ENCODE results near the gene CYSLTR1. TPM values are rescaled to one million over a fixed set of nuclear protein-coding genes. Genes with fewer than 3 reads are reported as not detected.

Gene CYSLTR1
- total RNA-seq, 1 donor: 1.3 TPM

DNA sequence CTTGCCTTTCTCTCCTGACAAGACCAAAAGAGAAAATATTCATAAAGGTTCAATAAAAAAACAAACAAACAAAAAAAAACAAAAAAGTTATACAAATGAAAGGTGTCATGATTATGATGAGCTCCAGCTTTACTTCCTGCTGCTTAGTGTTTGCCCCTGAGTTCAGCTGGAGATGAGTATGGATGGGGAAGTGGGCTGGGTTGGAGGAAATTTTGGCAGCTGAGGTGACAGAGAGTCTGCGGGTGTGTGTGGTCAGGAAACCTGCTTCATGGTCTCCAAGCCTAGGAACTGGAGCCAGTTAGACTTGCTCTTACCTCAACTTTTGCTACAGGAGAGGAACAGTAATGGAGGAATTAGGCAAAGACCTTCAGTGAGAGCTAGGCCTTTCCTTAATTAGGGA lies 4.3 kb upstream of the CYSLTR1 start:
- DNase-seq (ENCODE audit: low read depth): no peak
- TF ChIP-seq, protein P1, sequence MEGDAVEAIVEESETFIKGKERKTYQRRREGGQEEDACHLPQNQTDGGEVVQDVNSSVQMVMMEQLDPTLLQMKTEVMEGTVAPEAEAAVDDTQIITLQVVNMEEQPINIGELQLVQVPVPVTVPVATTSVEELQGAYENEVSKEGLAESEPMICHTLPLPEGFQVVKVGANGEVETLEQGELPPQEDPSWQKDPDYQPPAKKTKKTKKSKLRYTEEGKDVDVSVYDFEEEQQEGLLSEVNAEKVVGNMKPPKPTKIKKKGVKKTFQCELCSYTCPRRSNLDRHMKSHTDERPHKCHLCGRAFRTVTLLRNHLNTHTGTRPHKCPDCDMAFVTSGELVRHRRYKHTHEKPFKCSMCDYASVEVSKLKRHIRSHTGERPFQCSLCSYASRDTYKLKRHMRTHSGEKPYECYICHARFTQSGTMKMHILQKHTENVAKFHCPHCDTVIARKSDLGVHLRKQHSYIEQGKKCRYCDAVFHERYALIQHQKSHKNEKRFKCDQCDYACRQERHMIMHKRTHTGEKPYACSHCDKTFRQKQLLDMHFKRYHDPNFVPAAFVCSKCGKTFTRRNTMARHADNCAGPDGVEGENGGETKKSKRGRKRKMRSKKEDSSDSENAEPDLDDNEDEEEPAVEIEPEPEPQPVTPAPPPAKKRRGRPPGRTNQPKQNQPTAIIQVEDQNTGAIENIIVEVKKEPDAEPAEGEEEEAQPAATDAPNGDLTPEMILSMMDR (IDR thresholded peaks at IDR 0.05; ENCODE audit: insufficient read depth, low read length): no peak
- no peak overlapping the region for H3K4me3 ChIP-seq (ENCODE audit: low read depth, low read length)

DNA sequence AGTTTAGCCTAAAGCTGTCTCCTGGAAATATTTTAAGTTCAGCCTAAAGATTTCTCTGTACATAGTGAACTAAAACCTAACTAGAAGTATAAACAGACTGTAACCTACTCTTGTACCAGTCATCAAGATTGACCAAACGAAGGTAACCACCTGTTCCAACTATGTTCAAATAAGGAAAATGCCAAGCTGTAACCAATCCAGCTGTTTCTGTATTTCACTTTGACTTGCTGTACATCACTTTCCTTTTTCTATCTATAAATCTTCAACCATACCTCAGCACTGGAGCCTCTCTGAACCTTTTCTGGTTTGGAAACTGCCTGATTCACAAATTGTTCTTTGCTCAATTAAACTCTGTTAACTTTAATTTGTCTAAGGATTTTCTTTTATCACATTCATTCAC lies 3.1 kb upstream of the CYSLTR1 start:
- no peak overlapping the region for H3K4me3 ChIP-seq (ENCODE audit: low read depth, low read length)
- DNase-seq (ENCODE audit: low read depth): no peak
- TF ChIP-seq, protein P1 (IDR thresholded peaks at IDR 0.05; ENCODE audit: insufficient read depth, low read length): no peak

DNA sequence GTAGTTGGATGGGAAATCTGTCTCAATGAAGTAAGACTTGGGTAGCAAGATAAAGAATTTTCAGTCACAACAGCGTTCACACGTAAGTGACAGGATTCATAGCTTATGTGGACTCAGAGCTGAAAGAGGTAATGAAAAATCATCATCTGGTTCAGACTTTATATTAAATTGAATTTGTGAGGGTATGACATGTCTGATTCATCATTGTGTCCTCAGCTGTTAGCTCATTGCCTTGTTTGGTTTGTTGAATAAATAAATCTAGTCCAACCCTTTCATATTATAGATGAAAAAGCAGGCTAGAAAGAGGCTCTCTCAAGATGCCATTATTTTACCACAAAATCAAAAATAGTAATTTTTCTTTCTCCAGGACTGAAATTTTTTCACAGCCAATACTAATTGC lies 2.7 kb upstream of the CYSLTR1 start:
- DNase-seq (ENCODE audit: low read depth): no peak
- TF ChIP-seq, protein P1 (IDR thresholded peaks at IDR 0.05; ENCODE audit: insufficient read depth, low read length): no peak
- no peak overlapping the region for H3K4me3 ChIP-seq (ENCODE audit: low read depth, low read length)

DNA sequence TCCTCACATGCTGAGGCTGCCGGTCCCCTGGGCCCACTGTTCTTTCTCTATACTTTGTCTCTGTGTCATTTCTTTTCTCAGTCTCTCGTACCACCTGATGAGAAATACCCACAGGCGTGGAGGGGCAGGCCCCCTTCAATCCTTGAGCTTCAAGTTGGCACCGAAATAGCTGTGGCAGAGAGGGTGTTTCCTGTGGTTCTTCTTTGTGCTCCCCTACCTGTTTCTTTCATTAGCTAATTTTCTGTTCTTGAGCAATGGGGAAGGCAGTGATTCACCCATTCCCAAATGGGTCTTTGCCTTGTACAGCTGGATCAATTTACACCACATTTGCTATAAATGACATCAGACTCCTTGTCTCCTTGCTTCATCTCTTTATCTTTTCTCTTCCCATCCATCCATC lies 2.1 kb upstream of the CYSLTR1 start:
- TF ChIP-seq, protein P1 (IDR thresholded peaks at IDR 0.05; ENCODE audit: insufficient read depth, low read length): no peak
- H3K4me3 ChIP-seq (ENCODE audit: low read depth, low read length): no peak overlapping the region
- DNase-seq (ENCODE audit: low read depth): no peak

DNA sequence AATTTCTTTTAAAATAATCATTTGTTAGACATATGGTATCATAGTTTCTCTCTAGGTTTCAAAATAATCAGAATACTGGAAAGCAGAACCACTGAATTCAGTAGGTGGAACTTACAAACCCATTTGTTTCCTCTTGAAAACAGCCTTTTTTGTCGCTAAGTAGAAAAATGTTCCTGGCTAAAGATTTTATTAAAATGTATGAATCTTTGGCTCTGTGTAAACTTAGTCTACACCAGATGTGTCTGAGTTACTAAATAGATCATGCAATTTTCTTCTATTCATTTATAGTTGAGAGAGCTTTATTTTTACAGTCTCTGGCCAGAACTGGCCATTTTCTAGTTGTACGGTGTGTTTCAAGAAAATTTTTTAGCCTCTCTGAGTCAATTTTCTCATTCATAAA lies 1.0 kb downstream of the CYSLTR1 start:
- DNase-seq (ENCODE audit: low read depth): no peak
- no peak overlapping the region for H3K4me3 ChIP-seq (ENCODE audit: low read depth, low read length)
- TF ChIP-seq, protein P1 (IDR thresholded peaks at IDR 0.05; ENCODE audit: insufficient read depth, low read length): no peak

DNA sequence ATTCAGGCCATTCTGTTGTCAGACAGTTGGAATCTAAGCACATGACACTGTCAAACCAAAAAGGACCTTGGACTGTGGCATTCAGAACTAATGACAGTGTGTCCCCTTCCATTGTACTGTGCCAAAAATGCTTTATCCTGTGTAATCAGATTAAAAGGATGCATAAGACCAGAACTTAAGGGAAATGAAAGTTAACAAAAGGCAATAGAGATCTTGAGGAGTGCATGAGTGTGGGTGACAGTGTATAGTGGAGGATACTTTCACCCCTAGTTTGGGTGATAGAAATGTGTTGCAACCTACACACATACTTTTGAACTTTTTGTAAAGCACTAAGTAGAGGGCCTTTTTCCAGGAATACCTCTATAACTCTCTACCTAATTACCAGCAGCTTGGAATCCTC lies 4.5 kb downstream of the CYSLTR1 start:
- TF ChIP-seq, protein P1 (IDR thresholded peaks at IDR 0.05; ENCODE audit: insufficient read depth, low read length): no peak
- no peak for DNase-seq (ENCODE audit: low read depth)
- H3K4me3 ChIP-seq (ENCODE audit: low read depth, low read length): no peak overlapping the region

DNA sequence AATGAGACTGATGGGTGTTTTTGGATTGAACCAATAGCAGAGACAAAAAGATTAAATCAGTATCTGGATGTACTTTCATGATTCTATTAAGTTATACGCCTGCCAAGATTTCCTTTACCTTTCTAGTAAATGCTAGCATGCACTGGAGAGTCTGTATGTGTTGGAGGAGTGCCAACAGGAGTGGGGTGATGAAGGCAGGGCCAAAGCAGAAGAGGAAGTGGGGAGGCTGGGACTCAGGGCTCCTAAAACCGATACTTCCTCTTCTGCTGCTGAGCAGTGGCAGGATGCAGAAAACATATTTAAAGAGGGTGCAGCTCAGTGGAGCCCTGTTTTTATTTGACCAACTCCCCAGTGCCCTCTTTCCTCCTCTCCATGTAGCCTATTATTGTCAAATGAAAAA lies 5.6 kb downstream of the CYSLTR1 start:
- TF ChIP-seq, protein P1 (IDR thresholded peaks at IDR 0.05; ENCODE audit: insufficient read depth, low read length): no peak
- DNase-seq (ENCODE audit: low read depth): no peak
- H3K4me3 ChIP-seq (ENCODE audit: low read depth, low read length): no peak overlapping the region
